LNCaP clone FGC (cell line): ENCODE data around the gene PPP1R14D.

Source experiments
- DNase-seq: peaks from one replicate; pipeline ENCODE4 v3.0.0-alpha.2; 2011; ENCODE audit warnings: low read depth
- H3K4me3 ChIP-seq: 2 replicates; pipeline ENCODE4 v1.5.1; 2011; ENCODE audit warnings: mild to moderate bottlenecking, low read depth, low read length, control low read depth
- CTCF ChIP-seq: IDR thresholded peaks from 2 replicates; pipeline ENCODE4 v1.5.1; 2012; ENCODE audit warnings: mild to moderate bottlenecking; ENCODE audit not compliant: control insufficient read depth, insufficient read depth; ENCODE audit errors: extremely low read depth

The PPP1R14D gene

GRCh38 chr15:40775740-40776536 lies 52.6 kb downstream of the PPP1R14D start:
- TF ChIP-seq CTCF = no peak
- no peak overlapping the region for H3K4me3 ChIP-seq
- no peak for DNase-seq

GRCh38 chr15:40775007-40775406 lies 53.5 kb downstream of the PPP1R14D start:
- H3K4me3 ChIP-seq = no peak overlapping the region
- no peak for TF ChIP-seq CTCF
- DNase-seq = no peak

- no peak overlapping the region for H3K4me3 ChIP-seq
- TF ChIP-seq CTCF = no peak
- no peak for DNase-seq
These were observed 54.6 kb downstream of the PPP1R14D start for GRCh38 chr15:40773902-40774301.

GRCh38 chr15:40773496-40773895 lies 55.0 kb downstream of the PPP1R14D start:
- TF ChIP-seq CTCF = no peak
- no peak overlapping the region for H3K4me3 ChIP-seq
- DNase-seq = no peak

- no peak overlapping the region for H3K4me3 ChIP-seq
- no peak for DNase-seq
- TF ChIP-seq CTCF = no peak
These were observed 56.5 kb downstream of the PPP1R14D start for GRCh38 chr15:40772014-40772413.

GRCh38 chr15:40771242-40771641 lies 57.3 kb downstream of the PPP1R14D start:
- no peak overlapping the region for H3K4me3 ChIP-seq
- TF ChIP-seq CTCF = no peak
- no peak for DNase-seq
